Activated CD8-positive, alpha-beta T cell treated with anti-CD3 and anti-CD28 coated beads for 36 hours (primary cell): ENCODE data around the gene RAB40C. TPM values are rescaled to one million over a fixed set of nuclear protein-coding genes. Genes with fewer than 3 reads are reported as not detected.

Source experiments
- ATAC-seq: fragments of 200-7000 bp; cut with Tn5 transposase; one replicate; pipeline ENCODE4 v1.10.0; 2021; ENCODE audit warnings: mild to moderate bottlenecking, moderate library complexity
- CTCF ChIA-PET: fragments of 350-600 bp; sonication (Branson Sonifier 250); formaldehyde crosslinking; loops from one replicate; lab custom pipeline; 2021; ENCODE audit warnings: antibody characterized with exemption; lab: Charles Lee
- POLR2A ChIA-PET: fragments of 350-600 bp; sonication (Branson Sonifier 250); formaldehyde crosslinking; loops from one replicate; lab custom pipeline; 2021; ENCODE audit warnings: antibody characterized with exemption; lab: Charles Lee
- DNase-seq: peaks from one replicate; pipeline ENCODE4 v3.0.0-alpha.2; 2020
- H3K27ac Mint-ChIP-seq: one replicate; pipeline ENCODE4 v1.8.0; 2021; ENCODE audit warnings: mild to moderate bottlenecking, mixed read lengths
- H3K27me3 Mint-ChIP-seq: one replicate; pipeline ENCODE4 v1.8.0; 2021; ENCODE audit warnings: mixed read lengths
- H3K36me3 Mint-ChIP-seq: one replicate; pipeline ENCODE4 v1.8.0; 2021; ENCODE audit warnings: low read depth, mixed read lengths
- H3K4me1 Mint-ChIP-seq: one replicate; pipeline ENCODE4 v1.8.0; 2021; ENCODE audit warnings: low read depth, mixed read lengths
- H3K4me3 Mint-ChIP-seq: one replicate; pipeline ENCODE4 v1.8.0; 2021; ENCODE audit warnings: mild to moderate bottlenecking, moderate library complexity, mixed read lengths
- H3K9me3 Mint-ChIP-seq: one replicate; pipeline ENCODE4 v1.8.0; 2021; ENCODE audit warnings: mixed read lengths
- intact Hi-C: fragments of 100-400 bp; cut with micrococcal nuclease; formaldehyde crosslinking; loops from one replicate; pipeline ENCODE4 v1.10.0; 2022
- total RNA-seq, 2 experiments: library from RNA; stranded (reverse); gene quantifications; one replicate each; pipeline ENCODE4 v1.2.3, GENCODE V29; 2021
- TF ChIP-seq, protein P1 (sequence below): fragments of 200-600 bp; IDR thresholded peaks from one replicate; pipeline ENCODE4 v1.8.0; 2022; ENCODE audit warnings: antibody characterized with exemption, mild to moderate bottlenecking

RAB40C gene
- total RNA-seq, 2 experiments from 2014 or later: 8.1 to 8.8 TPM

DNA sequence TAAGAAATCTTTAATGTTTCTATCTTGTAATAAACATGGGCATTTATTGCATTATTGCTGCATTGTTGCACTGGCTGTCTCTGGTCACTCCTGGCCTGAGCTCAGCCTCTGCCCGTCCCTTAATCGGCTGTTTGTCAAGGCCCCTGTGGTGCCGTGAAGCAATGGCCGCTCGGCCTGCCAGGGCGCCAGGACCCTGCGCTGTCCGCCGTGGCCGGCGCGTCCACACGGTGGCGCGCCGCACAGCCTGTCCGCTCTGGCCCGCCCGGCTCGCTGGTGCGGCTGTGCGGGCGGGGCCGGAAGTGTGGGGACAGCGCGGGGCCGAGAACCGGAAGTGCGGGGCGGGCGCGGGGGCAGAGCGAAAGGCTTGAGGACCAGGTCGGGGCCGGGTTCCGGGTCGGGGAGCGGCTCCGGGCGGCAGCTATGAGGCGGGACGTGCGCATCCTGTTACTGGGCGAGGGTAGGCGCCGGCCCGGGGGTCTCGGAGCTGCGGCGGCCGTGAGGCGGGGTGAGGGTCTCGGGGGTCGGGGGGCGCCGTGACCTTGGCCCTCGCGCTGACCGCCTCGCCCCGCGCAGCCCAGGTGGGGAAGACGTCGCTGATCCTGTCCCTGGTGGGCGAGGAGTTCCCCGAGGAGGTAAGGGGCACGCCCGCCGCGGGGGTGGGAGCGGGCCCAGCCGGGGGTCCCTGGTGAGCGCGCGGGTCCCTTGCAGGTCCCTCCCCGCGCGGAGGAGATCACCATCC, 78.1 kb downstream of the RAB40C start, which contains the start of gene RHOT2:
Gene RHOT2 (plus strand): TSS at position 353 of the 739 bp plus-strand sequence. CDS start 68 bp downstream, at position 421.
- H3K27ac Mint-ChIP-seq: peak within 1 kb of the TSS; percentile 84
- intact Hi-C loops: loop anchor here (10.0 kb wide), 1 partner anchor 83 kb away; no protein-coding TSS in a partner anchor
- H3K9me3 Mint-ChIP-seq: no peaks in the 10 kb centered on the region
- H3K4me3 Mint-ChIP-seq: peak within 1 kb of the TSS; percentile 75
- no peaks in the 10 kb centered on the region for H3K27me3 Mint-ChIP-seq
- DNase-seq (peak; percentile 95), ATAC-seq (peak; percentile 98)
- ChIA-PET POLR2A (interaction anchor here (0.5 to 2.7 kb wide), 8 partner anchors 11 to 79 kb away, joined by 3 to 11 read pairs (median 4); partner anchors contain the start of genes STUB1 and WDR90), CTCF (interaction anchor here (0.8 to 2.7 kb wide), 9 partner anchors 9 to 52 kb away, joined by 3 to 9 read pairs (median 3); partner anchors contain the start of genes METRN and WDR90)
- TF ChIP-seq, protein P1, sequence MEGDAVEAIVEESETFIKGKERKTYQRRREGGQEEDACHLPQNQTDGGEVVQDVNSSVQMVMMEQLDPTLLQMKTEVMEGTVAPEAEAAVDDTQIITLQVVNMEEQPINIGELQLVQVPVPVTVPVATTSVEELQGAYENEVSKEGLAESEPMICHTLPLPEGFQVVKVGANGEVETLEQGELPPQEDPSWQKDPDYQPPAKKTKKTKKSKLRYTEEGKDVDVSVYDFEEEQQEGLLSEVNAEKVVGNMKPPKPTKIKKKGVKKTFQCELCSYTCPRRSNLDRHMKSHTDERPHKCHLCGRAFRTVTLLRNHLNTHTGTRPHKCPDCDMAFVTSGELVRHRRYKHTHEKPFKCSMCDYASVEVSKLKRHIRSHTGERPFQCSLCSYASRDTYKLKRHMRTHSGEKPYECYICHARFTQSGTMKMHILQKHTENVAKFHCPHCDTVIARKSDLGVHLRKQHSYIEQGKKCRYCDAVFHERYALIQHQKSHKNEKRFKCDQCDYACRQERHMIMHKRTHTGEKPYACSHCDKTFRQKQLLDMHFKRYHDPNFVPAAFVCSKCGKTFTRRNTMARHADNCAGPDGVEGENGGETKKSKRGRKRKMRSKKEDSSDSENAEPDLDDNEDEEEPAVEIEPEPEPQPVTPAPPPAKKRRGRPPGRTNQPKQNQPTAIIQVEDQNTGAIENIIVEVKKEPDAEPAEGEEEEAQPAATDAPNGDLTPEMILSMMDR: peak; percentile 75
- H3K4me1 Mint-ChIP-seq: peaks cover 9% of the 10 kb centered on the region
- H3K36me3 Mint-ChIP-seq: peaks cover 10% of the 10 kb centered on the region

DNA sequence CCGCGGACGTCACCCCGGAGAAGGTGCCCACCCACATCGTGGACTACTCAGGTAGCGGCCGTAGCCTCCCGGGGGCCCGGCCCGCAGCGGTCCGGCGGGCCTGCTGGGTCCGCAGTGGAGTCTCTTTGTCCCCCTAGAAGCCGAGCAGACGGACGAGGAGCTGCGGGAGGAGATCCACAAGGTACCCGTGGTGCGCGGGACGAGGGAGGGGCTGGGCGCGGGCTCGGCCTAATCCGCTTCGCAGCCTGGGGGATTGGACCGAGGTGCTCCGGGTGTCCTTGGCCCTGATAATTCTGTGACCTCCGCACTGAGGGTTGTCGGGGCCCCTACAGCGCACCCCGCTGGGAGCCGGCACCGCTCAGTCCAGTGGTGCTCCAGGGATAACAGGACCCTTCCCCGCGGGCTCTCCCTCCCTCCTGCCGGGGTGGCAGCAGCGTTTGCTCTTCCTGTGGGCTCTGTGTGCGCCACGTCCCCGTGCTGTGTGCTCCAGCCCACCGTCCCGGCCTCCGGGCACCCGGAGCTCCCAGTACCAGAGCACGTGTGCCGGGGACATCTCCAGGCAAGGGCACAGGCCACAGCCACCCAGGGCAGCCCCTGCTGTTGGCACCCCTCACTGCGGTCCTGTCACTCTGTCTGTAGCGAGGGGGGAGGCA, 78.8 kb downstream of the RAB40C start:
- Mint-ChIP-seq H3K4me1 (peaks cover 9% of the 10 kb centered on the region), H3K27ac (peak overlapping the region; percentile 61), H3K27me3 (no peaks in the 10 kb centered on the region), H3K9me3 (no peaks in the 10 kb centered on the region), H3K36me3 (peaks cover 10% of the 10 kb centered on the region), H3K4me3 (peak overlapping the region; percentile 75)
- ChIA-PET POLR2A (interaction anchor here (1.0 to 2.7 kb wide), 6 partner anchors 10 to 80 kb away, joined by 3 to 11 read pairs (median 4); partner anchors contain the start of genes STUB1 and WDR90), CTCF (interaction anchor here (0.9 to 2.7 kb wide), 5 partner anchors 8 to 21 kb away, joined by 3 to 9 read pairs (median 3); no protein-coding TSS in a partner anchor)
- DNase-seq (no peak), ATAC-seq (no peak)
- TF ChIP-seq, protein P1: no peak
- intact Hi-C loops: loop anchor here (10.0 kb wide), 1 partner anchor 84 kb away; no protein-coding TSS in a partner anchor

DNA sequence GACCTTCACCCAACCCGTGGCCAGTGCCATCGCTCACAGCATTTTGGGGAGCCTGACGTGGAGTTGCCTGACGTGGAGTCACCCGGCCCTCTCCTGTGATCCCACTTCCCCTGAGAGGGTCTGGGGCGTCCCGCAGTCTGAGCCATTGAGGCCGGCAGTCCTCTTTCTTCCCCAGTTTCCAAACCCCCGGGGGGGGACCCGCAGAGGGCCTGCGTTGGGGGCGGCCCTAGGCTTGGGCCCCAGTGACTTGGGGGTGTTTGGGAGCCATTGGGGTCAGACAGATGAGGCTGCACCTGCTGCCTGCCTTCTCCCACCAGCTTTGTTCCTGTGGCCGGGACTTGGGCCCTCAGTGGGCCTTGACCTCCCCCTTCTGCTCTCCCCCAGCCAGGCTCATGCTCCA, 79.8 kb downstream of the RAB40C start:
- Mint-ChIP-seq H3K4me3 (peak overlapping the region; percentile 75), H3K9me3 (no peaks in the 10 kb centered on the region), H3K27ac (peak overlapping the region; percentile 20), H3K36me3 (peaks cover 10% of the 10 kb centered on the region), H3K4me1 (peaks cover 9% of the 10 kb centered on the region), H3K27me3 (no peaks in the 10 kb centered on the region)
- intact Hi-C loops: loop anchor here (10.0 kb wide), 1 partner anchor 85 kb away; no protein-coding TSS in a partner anchor
- no peak for ATAC-seq
- ChIA-PET POLR2A (interaction anchor here (1.5 to 2.7 kb wide), 2 partner anchors 9 to 19 kb away, joined by 9 to 11 read pairs; partner anchors contain the start of gene WDR90), CTCF (no interaction called here)
- TF ChIP-seq, protein P1: no peak
- DNase-seq: no peak

DNA sequence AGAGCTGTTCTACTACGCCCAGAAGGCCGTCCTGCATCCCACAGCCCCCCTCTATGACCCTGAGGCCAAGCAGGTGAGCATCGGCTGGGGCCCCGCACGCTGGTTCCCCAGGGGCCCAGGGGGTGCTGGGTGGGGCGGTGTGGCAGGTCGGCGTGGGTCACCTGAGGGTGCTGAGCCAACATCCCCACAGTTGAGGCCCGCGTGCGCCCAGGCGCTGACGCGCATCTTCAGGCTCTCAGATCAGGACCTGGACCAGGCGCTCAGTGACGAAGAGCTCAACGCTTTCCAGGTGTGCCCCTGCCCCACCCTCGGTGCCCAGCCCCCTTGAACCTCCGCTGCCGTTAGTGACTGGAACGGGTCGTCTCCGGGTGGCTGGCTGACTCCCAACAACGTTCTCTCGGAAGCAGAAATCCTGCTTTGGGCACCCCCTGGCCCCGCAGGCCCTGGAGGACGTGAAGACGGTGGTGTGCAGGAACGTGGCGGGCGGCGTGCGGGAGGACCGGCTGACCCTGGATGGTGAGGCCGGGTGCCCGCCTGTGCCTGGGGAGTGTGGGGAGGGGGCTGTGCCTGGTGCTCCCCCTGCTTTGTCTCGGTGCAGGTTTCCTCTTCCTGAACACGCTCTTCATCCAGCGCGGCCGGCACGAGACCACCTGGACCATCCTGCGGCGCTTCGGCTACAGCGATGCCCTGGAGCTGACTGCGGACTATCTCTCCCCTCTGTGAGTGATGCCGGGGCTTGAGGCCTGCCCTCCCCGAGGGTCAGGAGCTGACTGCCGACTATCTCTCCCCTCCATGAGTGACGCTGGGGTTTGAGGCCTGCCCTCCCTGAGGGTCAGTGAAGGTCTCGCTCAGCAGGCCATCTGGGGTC, 80.9 kb downstream of the RAB40C start:
- TF ChIP-seq, protein P1: no peak
- Mint-ChIP-seq H3K27ac (no peak overlapping the region), H3K4me1 (peaks cover 12% of the 10 kb centered on the region), H3K4me3 (no peak overlapping the region), H3K36me3 (peaks cover 10% of the 10 kb centered on the region), H3K9me3 (no peaks in the 10 kb centered on the region), H3K27me3 (peaks cover 4% of the 10 kb centered on the region)
- DNase-seq (no peak), ATAC-seq (no peak)
- intact Hi-C loops: no loop called here
- POLR2A ChIA-PET: interaction anchor here (0.5 to 1.7 kb wide), 5 partner anchors 8 to 1785 kb away, joined by 3 to 9 read pairs (median 5); partner anchors contain the start of genes METTL26 and STUB1
- CTCF ChIA-PET: no interaction called here
